Measurements from ENCODE around the gene GPR139. TPM values are rescaled to one million over a fixed set of nuclear protein-coding genes. Genes with fewer than 3 reads are reported as not detected.

The GPR139 gene
- total RNA-seq, 1 experiment from 2014 or later, result 0.22 TPM

DNA sequence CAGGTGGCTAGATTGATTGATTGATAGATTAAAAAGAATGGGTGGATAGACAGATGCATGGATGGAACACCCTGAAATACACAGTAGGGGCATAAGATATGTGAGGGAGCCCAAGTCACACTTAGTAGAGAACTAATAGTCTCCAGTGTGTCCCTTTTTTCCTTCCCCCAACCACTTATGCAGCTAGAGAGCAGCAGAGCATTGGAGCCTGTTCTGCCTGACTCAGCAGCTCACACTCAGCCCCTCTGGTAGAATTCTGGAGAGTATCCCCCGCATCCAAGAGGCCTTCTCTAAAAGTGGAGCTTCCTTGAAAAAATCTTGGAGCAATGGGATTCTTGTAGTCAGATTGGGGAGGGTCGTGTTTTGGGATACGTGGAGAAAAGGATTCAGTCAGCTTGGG lies 20.5 kb upstream of the GPR139 start:
- Histone ChIP-seq H3K4me1 (ENCODE audit: insufficient read depth, low read length) (no peaks in the 10 kb centered on the region), H4K91ac (ENCODE audit: insufficient read length, low read depth, low read length) (no peak overlapping the region), H2AFZ (ENCODE audit: low read length) (peak overlapping the region; percentile 50), H4K20me1 (ENCODE audit: control insufficient read depth, insufficient read depth, insufficient read length) (no peaks in the 10 kb centered on the region), H3K27me3 (ENCODE audit: insufficient read depth, low read length) (no peaks in the 10 kb centered on the region), H4K5ac (ENCODE audit: insufficient read length, low read depth, low read length) (no peak overlapping the region), H3K27ac (ENCODE audit: insufficient read length, low read depth, low read length) (no peak overlapping the region), H3K9ac (ENCODE audit: extremely low read depth, insufficient read length, low read length) (no peak overlapping the region), H2BK120ac (ENCODE audit: low read depth, low read length, poor library complexity, severe bottlenecking) (no peak overlapping the region), H3K79me2 (ENCODE audit: insufficient read depth, low read length) (no peaks in the 10 kb centered on the region), H3K18ac (ENCODE audit: insufficient read length, low read depth, low read length) (no peak overlapping the region), H3K4ac (ENCODE audit: low read depth, low read length) (no peak overlapping the region), H4K8ac (replicated peaks; ENCODE audit: insufficient read length, low read depth, low read length) (no peak overlapping the region), H3K23me2 (ENCODE audit: insufficient read length, low read depth, low read length, poor library complexity, severe bottlenecking) (no peaks in the 10 kb centered on the region), H3K79me1 (ENCODE audit: insufficient read depth, low read depth, low read length, poor library complexity, severe bottlenecking) (no peaks in the 10 kb centered on the region), H3K14ac (ENCODE audit: insufficient read depth, low read length) (no peak overlapping the region), H3T11ph (ENCODE audit: low read length) (no peak overlapping the region), H2BK12ac (ENCODE audit: insufficient read length, low read depth, low read length) (no peak overlapping the region), H3K4me2 (ENCODE audit: insufficient read depth, insufficient read length, low read length) (no peak overlapping the region), H3K23ac (ENCODE audit: insufficient read length, low read depth, low read length) (no peak overlapping the region), H2AK5ac (ENCODE audit: insufficient read length, low read length) (no peak overlapping the region), H3K56ac (ENCODE audit: insufficient read length, low read depth, low read length) (no peak overlapping the region), H3K9me3 (ENCODE audit: control insufficient read depth, low read depth, low read length) (no peaks in the 10 kb centered on the region), H2BK5ac (ENCODE audit: insufficient read length, low read length) (no peak overlapping the region), H2BK15ac (ENCODE audit: low read depth, low read length) (no peak overlapping the region), H2BK20ac (ENCODE audit: low read depth, low read length, poor library complexity, severe bottlenecking) (no peak overlapping the region)
- TF ChIP-seq, protein P1, sequence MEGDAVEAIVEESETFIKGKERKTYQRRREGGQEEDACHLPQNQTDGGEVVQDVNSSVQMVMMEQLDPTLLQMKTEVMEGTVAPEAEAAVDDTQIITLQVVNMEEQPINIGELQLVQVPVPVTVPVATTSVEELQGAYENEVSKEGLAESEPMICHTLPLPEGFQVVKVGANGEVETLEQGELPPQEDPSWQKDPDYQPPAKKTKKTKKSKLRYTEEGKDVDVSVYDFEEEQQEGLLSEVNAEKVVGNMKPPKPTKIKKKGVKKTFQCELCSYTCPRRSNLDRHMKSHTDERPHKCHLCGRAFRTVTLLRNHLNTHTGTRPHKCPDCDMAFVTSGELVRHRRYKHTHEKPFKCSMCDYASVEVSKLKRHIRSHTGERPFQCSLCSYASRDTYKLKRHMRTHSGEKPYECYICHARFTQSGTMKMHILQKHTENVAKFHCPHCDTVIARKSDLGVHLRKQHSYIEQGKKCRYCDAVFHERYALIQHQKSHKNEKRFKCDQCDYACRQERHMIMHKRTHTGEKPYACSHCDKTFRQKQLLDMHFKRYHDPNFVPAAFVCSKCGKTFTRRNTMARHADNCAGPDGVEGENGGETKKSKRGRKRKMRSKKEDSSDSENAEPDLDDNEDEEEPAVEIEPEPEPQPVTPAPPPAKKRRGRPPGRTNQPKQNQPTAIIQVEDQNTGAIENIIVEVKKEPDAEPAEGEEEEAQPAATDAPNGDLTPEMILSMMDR (conservative IDR thresholded peaks at IDR 0.05), result no peak
- H3K27me3 Mint-ChIP-seq (ENCODE audit: low read depth), result peaks cover 17% of the 10 kb centered on the region
- no peak overlapping the region for H3K27ac Mint-ChIP-seq
- H3K36me3 Mint-ChIP-seq (ENCODE audit: insufficient read depth in 1 of 3, low read depth in 3 of 3), result no peaks in the 10 kb centered on the region; a peak in 1 of 7 replicates
- no CpG with 5 or more reads among the region's 3 CpGs for WGBS (ENCODE audit: extremely low coverage, insufficient read length, low lambda C conversion rate)
- peaks cover 2 to 4% of the 10 kb centered on the region in 2 experiments; a peak in 3 of 4 replicates for H3K4me1 Mint-ChIP-seq
- H3K9me3 Mint-ChIP-seq, result no peaks in the 10 kb centered on the region
- H3K4me3 Mint-ChIP-seq, result no peak overlapping the region
- no peak for DNase-seq

Data from H9 (cell line).